Adrenal gland (tissue), 5 donors: ENCODE measurements around the gene RLN3.

Source experiments
- CTCF ChIP-seq, 6 experiments: fragments of 450-650 bp in 4 of 6; fragments of 200-600 bp in 2 of 6; sonication (generic) in 1 of 6; IDR thresholded peaks; 1 replicate in 5 of 6; 2 replicates in 1 of 6; pipeline versions ENCODE4 v1.5.1 to v1.8.0; 2016 to 2021; ENCODE audit warnings: antibody characterized with exemption in 6 of 6, mild to moderate bottlenecking in 2 of 6, moderate library complexity in 1 of 6
- POLR2A ChIP-seq, 2 donors: fragments of 450-650 bp; IDR thresholded peaks; one replicate each; pipeline ENCODE4 v1.6.1; 2017; ENCODE audit warnings: antibody characterized with exemption in 2 of 2, mild to moderate bottlenecking in 2 of 2, moderate library complexity in 1 of 2
- donor health status: DM: no; HTN: no; CAD: no.

DNA sequence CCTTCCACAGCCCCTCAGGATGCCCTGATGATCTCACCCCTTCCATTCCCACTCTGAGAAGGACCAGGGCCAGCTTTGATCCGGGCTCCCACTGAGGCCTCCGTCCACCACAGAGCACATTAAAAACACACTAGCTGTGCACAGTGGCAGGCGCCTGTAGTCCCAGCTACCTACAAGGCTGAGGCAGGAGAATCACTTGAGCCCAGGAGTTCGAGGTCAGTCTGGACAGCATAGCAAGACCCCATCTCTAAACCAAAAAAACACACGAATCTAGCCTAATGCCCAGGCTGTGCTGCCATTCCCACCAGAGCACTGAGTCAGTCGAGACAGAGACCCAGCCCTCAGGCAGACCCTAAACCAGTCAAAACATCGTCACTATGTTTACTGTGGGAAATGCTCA is 35.9 kb upstream of the RLN3 start:
- TF ChIP-seq CTCF (IDR thresholded peaks at IDR 0.05) (no peak), POLR2A (IDR thresholded peaks at IDR 0.05) (no peak)
